Loucy (cell line): ENCODE data around the gene C15orf40.

Source experiments
- CTCF ChIP-seq: fragments of 200-600 bp; sonication (generic); conservative IDR thresholded peaks from 2 replicates; pipeline ENCODE4 v1.5.1; 2014; ENCODE audit warnings: mild to moderate bottlenecking, antibody characterized with exemption, low read length
- EZH2phosphoT487 ChIP-seq: fragments of 200-600 bp; IDR thresholded peaks from 2 replicates; pipeline ENCODE4 v1.6.1; 2018; ENCODE audit warnings: antibody characterized with exemption, mild to moderate bottlenecking, moderate library complexity, borderline replicate concordance

- no peak for TF ChIP-seq CTCF
- TF ChIP-seq EZH2phosphoT487 = no peak
Measured at GRCh38 chr15:82943176-82943575, 68.3 kb downstream of the C15orf40 start.
